Fibroblast of villous mesenchyme (primary cell): Measurements from ENCODE around the gene MMP21. TPM values are rescaled to one million over a fixed set of nuclear protein-coding genes. Genes with fewer than 3 reads are reported as not detected.

Experiments used
- DNase-seq: peaks from one replicate; pipeline ENCODE4 v3.0.0-alpha.2; 2010; ENCODE audit warnings: low read depth
- H3K4me3 ChIP-seq: 2 replicates; pipeline ENCODE4 v1.5.1; 2011; ENCODE audit warnings: low read depth, mild to moderate bottlenecking, low read length
- CTCF ChIP-seq: IDR thresholded peaks from 2 replicates; pipeline ENCODE4 v1.5.1; 2012; ENCODE audit warnings: low read depth, mild to moderate bottlenecking, low read length; ENCODE audit not compliant: insufficient read depth
- total RNA-seq: library from RNA; depleted of rRNA; stranded (reverse); fragments of >200 nt; gene quantifications from 2 replicates; pipeline ENCODE4 v1.2.3, GENCODE V29; 2012

The MMP21 gene
- total RNA-seq, 1 donor: not detected

GRCh38 chr10:125792342-125793300 is 17.0 kb upstream of the MMP21 start:
- H3K4me3 ChIP-seq: no peak overlapping the region
- DNase-seq: no peak
- TF ChIP-seq CTCF: no peak

GRCh38 chr10:125788156-125789034 is 12.8 kb upstream of the MMP21 start:
- no peak for DNase-seq
- no peak overlapping the region for H3K4me3 ChIP-seq
- no peak for TF ChIP-seq CTCF

- no peak for DNase-seq
- H3K4me3 ChIP-seq: no peak overlapping the region
- no peak for TF ChIP-seq CTCF
Measured at GRCh38 chr10:125785791-125786190, 10.2 kb upstream of the MMP21 start.

- peak; percentile 11 for DNase-seq
- no peak overlapping the region for H3K4me3 ChIP-seq
- no peak for TF ChIP-seq CTCF
Measured at GRCh38 chr10:125783957-125784356, 8.3 kb upstream of the MMP21 start.

GRCh38 chr10:125783408-125783807 is 7.8 kb upstream of the MMP21 start:
- H3K4me3 ChIP-seq: no peak overlapping the region
- no peak for TF ChIP-seq CTCF
- no peak for DNase-seq

GRCh38 chr10:125782616-125783015 is 7.0 kb upstream of the MMP21 start:
- DNase-seq: no peak
- TF ChIP-seq CTCF: no peak
- no peak overlapping the region for H3K4me3 ChIP-seq
